ENCODE data around the gene SNX19.

The SNX19 gene, protein sequence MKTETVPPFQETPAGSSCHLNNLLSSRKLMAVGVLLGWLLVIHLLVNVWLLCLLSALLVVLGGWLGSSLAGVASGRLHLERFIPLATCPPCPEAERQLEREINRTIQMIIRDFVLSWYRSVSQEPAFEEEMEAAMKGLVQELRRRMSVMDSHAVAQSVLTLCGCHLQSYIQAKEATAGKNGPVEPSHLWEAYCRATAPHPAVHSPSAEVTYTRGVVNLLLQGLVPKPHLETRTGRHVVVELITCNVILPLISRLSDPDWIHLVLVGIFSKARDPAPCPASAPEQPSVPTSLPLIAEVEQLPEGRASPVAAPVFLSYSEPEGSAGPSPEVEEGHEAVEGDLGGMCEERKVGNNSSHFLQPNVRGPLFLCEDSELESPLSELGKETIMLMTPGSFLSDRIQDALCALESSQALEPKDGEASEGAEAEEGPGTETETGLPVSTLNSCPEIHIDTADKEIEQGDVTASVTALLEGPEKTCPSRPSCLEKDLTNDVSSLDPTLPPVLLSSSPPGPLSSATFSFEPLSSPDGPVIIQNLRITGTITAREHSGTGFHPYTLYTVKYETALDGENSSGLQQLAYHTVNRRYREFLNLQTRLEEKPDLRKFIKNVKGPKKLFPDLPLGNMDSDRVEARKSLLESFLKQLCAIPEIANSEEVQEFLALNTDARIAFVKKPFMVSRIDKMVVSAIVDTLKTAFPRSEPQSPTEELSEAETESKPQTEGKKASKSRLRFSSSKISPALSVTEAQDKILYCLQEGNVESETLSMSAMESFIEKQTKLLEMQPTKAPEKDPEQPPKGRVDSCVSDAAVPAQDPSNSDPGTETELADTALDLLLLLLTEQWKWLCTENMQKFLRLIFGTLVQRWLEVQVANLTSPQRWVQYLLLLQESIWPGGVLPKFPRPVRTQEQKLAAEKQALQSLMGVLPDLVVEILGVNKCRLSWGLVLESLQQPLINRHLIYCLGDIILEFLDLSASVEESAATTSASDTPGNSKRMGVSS

GRCh38 chr11:130916238-130916855 lies at the start of gene SNX19:
Gene SNX19, minus strand, starts transcription at chr11:130916479. Its CDS starts 540 bp downstream, at chr11:130915939.
- Histone ChIP-seq H3K27me3 (ENCODE audit: control insufficient read depth in 2 of 2, insufficient read depth in 2 of 2, low read length in 2 of 2) (no peaks in the 10 kb centered on the region), H3K9ac (ENCODE audit: low read depth in 1 of 2, low read length in 2 of 2) (peak within 1 kb of the TSS; percentile 75 to 93), H3K4me3 (ENCODE audit: low read length in 2 of 2) (peak within 1 kb of the TSS; percentile 82 to 87), H3K27ac (ENCODE audit: low read depth in 2 of 2, low read length in 2 of 2) (peak within 1 kb of the TSS; percentile 64 to 81), H3K36me3 (ENCODE audit: control insufficient read depth in 2 of 2, insufficient read depth in 2 of 2, low read length in 2 of 2) (peaks cover 10 to 22% of the 10 kb centered on the region in 2 donors), H3K4me1 (ENCODE audit: control insufficient read depth in 2 of 2, insufficient read depth in 2 of 2, low read length in 2 of 2) (peaks cover 15 to 16% of the 10 kb centered on the region in 2 donors), H3K9me3 (ENCODE audit: control insufficient read depth in 2 of 2, low read length in 2 of 2) (no peaks in the 10 kb centered on the region)

- H3K9me3 ChIP-seq (ENCODE audit: control insufficient read depth in 2 of 2, low read length in 2 of 2), result no peaks in the 10 kb centered on the region
- no peak overlapping the region for H3K9ac ChIP-seq (ENCODE audit: low read depth in 1 of 2, low read length in 2 of 2)
- no peaks in the 10 kb centered on the region for H3K4me1 ChIP-seq (ENCODE audit: control insufficient read depth in 2 of 2, insufficient read depth in 2 of 2, low read length in 2 of 2)
- no peak overlapping the region for H3K27ac ChIP-seq (ENCODE audit: low read depth in 2 of 2, low read length in 2 of 2)
- H3K36me3 ChIP-seq (ENCODE audit: control insufficient read depth in 2 of 2, insufficient read depth in 2 of 2, low read length in 2 of 2), result no peaks in the 10 kb centered on the region
- H3K4me3 ChIP-seq (ENCODE audit: low read length in 2 of 2), result no peak overlapping the region
- H3K27me3 ChIP-seq (ENCODE audit: control insufficient read depth in 2 of 2, insufficient read depth in 2 of 2, low read length in 2 of 2), result no peaks in the 10 kb centered on the region
Observed at GRCh38 chr11:130964058-130964792, 47.9 kb upstream of the SNX19 start.

DNA sequence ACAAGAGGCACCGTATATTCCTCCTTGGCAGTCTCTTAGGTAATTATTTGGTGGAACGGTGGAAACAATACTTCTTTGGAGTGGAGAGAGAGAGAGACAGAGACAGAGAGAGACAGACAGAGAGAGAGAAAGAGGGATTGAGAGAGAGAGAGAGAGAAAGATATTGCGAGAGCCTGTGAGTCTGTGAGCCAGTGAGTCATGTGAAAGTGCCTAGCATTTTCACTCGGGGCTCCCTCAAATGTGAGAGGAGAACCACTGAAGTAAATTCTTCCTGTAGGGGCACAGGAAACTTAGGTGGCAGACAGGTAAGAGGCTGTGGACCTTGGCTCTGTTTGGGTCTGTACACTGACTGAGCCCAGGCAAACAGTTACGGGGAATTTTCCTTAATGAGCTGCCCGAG lies 31.6 kb upstream of the SNX19 start:
- Histone ChIP-seq H3K4me3 (ENCODE audit: low read length in 2 of 2) (no peak overlapping the region), H3K9ac (ENCODE audit: low read depth in 1 of 2, low read length in 2 of 2) (no peak overlapping the region), H3K27me3 (ENCODE audit: control insufficient read depth in 2 of 2, insufficient read depth in 2 of 2, low read length in 2 of 2) (no peaks in the 10 kb centered on the region), H3K27ac (ENCODE audit: low read depth in 2 of 2, low read length in 2 of 2) (no peak overlapping the region), H3K9me3 (ENCODE audit: control insufficient read depth in 2 of 2, low read length in 2 of 2) (no peaks in the 10 kb centered on the region), H3K4me1 (ENCODE audit: control insufficient read depth in 2 of 2, insufficient read depth in 2 of 2, low read length in 2 of 2) (no peaks in the 10 kb centered on the region), H3K36me3 (ENCODE audit: control insufficient read depth in 2 of 2, insufficient read depth in 2 of 2, low read length in 2 of 2) (no peaks in the 10 kb centered on the region)

DNA sequence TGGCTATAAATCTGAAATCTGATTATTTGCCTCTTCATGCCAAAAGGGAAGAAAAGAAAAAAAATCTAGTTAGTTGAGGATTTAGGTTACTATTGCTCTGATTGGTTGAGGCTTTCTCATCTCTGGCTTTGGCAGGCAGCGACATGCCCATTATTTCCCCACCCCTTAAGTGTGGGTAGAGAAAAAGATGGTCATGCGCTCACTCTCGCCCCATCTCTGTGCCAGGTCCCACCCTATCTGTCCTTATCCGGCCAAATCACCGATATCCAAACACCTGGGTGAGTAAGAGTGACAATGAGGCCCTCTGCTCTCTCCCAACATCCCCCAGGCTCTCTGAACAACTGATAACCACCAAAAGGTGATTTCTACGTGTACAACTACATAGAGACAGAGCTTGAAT lies 31.2 kb upstream of the SNX19 start:
- Histone ChIP-seq H3K4me3 (ENCODE audit: low read length in 2 of 2) (no peak overlapping the region), H3K9ac (ENCODE audit: low read depth in 1 of 2, low read length in 2 of 2) (no peak overlapping the region), H3K4me1 (ENCODE audit: control insufficient read depth in 2 of 2, insufficient read depth in 2 of 2, low read length in 2 of 2) (no peaks in the 10 kb centered on the region), H3K36me3 (ENCODE audit: control insufficient read depth in 2 of 2, insufficient read depth in 2 of 2, low read length in 2 of 2) (no peaks in the 10 kb centered on the region), H3K27me3 (ENCODE audit: control insufficient read depth in 2 of 2, insufficient read depth in 2 of 2, low read length in 2 of 2) (no peaks in the 10 kb centered on the region), H3K27ac (ENCODE audit: low read depth in 2 of 2, low read length in 2 of 2) (no peak overlapping the region), H3K9me3 (ENCODE audit: control insufficient read depth in 2 of 2, low read length in 2 of 2) (no peaks in the 10 kb centered on the region)

DNA sequence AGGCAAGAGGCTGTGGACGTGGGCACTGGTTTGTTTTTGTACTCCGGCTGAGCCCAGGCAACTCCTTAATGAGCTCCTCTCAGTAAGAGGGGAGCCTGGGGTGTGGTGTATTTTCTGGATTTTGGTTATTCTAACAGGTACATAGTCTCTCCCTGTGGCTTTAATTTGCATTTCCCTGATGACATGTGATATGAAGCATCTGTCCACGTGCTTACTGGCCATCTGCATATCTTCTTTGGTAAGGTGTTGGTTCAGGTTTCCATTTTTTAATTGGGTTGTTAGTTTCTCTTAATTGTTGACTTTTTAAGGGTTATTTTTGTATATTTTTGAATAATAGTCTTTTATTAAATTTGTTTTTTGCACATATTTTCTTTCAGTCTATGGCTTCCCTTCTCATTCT lies 30.8 kb upstream of the SNX19 start:
- Histone ChIP-seq H3K27ac (ENCODE audit: low read depth in 2 of 2, low read length in 2 of 2) (no peak overlapping the region), H3K27me3 (ENCODE audit: control insufficient read depth in 2 of 2, insufficient read depth in 2 of 2, low read length in 2 of 2) (no peaks in the 10 kb centered on the region), H3K4me3 (ENCODE audit: low read length in 2 of 2) (no peak overlapping the region), H3K9me3 (ENCODE audit: control insufficient read depth in 2 of 2, low read length in 2 of 2) (no peaks in the 10 kb centered on the region), H3K4me1 (ENCODE audit: control insufficient read depth in 2 of 2, insufficient read depth in 2 of 2, low read length in 2 of 2) (no peaks in the 10 kb centered on the region), H3K36me3 (ENCODE audit: control insufficient read depth in 2 of 2, insufficient read depth in 2 of 2, low read length in 2 of 2) (no peaks in the 10 kb centered on the region), H3K9ac (ENCODE audit: low read depth in 1 of 2, low read length in 2 of 2) (no peak overlapping the region)

- Histone ChIP-seq H3K27me3 (ENCODE audit: control insufficient read depth in 2 of 2, insufficient read depth in 2 of 2, low read length in 2 of 2) (no peaks in the 10 kb centered on the region), H3K4me3 (ENCODE audit: low read length in 2 of 2) (no peak overlapping the region), H3K4me1 (ENCODE audit: control insufficient read depth in 2 of 2, insufficient read depth in 2 of 2, low read length in 2 of 2) (no peaks in the 10 kb centered on the region), H3K9me3 (ENCODE audit: control insufficient read depth in 2 of 2, low read length in 2 of 2) (no peaks in the 10 kb centered on the region), H3K36me3 (ENCODE audit: control insufficient read depth in 2 of 2, insufficient read depth in 2 of 2, low read length in 2 of 2) (no peaks in the 10 kb centered on the region), H3K27ac (ENCODE audit: low read depth in 2 of 2, low read length in 2 of 2) (no peak overlapping the region), H3K9ac (ENCODE audit: low read depth in 1 of 2, low read length in 2 of 2) (no peak overlapping the region)
Observed at GRCh38 chr11:130945896-130946295, 29.6 kb upstream of the SNX19 start.

GRCh38 chr11:130940706-130941105 lies 24.4 kb upstream of the SNX19 start:
- Histone ChIP-seq H3K36me3 (ENCODE audit: control insufficient read depth in 2 of 2, insufficient read depth in 2 of 2, low read length in 2 of 2) (no peaks in the 10 kb centered on the region), H3K27me3 (ENCODE audit: control insufficient read depth in 2 of 2, insufficient read depth in 2 of 2, low read length in 2 of 2) (no peaks in the 10 kb centered on the region), H3K9me3 (ENCODE audit: control insufficient read depth in 2 of 2, low read length in 2 of 2) (no peaks in the 10 kb centered on the region), H3K4me1 (ENCODE audit: control insufficient read depth in 2 of 2, insufficient read depth in 2 of 2, low read length in 2 of 2) (no peaks in the 10 kb centered on the region), H3K4me3 (ENCODE audit: low read length in 2 of 2) (no peak overlapping the region), H3K9ac (ENCODE audit: low read depth in 1 of 2, low read length in 2 of 2) (no peak overlapping the region), H3K27ac (ENCODE audit: low read depth in 2 of 2, low read length in 2 of 2) (no peak overlapping the region)

- H3K4me1 ChIP-seq (ENCODE audit: control insufficient read depth in 2 of 2, insufficient read depth in 2 of 2, low read length in 2 of 2), result no peaks in the 10 kb centered on the region
- no peaks in the 10 kb centered on the region for H3K9me3 ChIP-seq (ENCODE audit: control insufficient read depth in 2 of 2, low read length in 2 of 2)
- no peak overlapping the region for H3K27ac ChIP-seq (ENCODE audit: low read depth in 2 of 2, low read length in 2 of 2)
- H3K4me3 ChIP-seq (ENCODE audit: low read length in 2 of 2), result no peak overlapping the region
- no peaks in the 10 kb centered on the region for H3K36me3 ChIP-seq (ENCODE audit: control insufficient read depth in 2 of 2, insufficient read depth in 2 of 2, low read length in 2 of 2)
- no peaks in the 10 kb centered on the region for H3K27me3 ChIP-seq (ENCODE audit: control insufficient read depth in 2 of 2, insufficient read depth in 2 of 2, low read length in 2 of 2)
- H3K9ac ChIP-seq (ENCODE audit: low read depth in 1 of 2, low read length in 2 of 2), result no peak overlapping the region
Observed at GRCh38 chr11:130937051-130937450, 20.8 kb upstream of the SNX19 start.

DNA sequence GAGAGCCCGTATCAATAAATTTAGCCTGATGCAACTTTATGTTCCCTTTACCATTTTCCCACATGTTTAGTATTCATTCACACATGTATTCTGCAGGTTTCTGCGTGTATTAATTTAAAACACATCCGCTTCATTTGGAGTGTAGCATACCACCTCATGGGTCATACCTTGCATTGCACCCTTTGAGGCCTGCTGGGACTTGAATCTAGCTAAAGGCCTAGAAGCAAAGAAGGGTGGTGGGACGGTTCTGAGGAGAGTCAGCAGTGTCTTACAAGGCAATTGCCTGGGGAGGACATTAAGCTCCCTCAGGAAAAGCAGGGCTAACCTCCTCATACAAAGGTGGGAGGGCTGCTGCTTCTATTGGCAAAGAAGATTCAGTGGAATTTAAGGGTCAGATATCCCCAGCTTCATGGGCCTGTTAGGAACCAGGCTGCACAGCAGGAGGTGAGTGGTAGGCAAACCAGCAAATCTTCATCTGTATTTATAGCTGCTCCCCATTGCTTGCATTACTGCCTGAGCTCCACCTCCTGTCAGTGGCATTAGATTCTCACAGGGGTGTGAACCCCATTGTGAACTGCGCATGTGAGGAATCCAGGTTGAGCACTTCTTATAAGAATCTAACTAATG lies 15.9 kb upstream of the SNX19 start:
- Histone ChIP-seq H3K4me1 (ENCODE audit: control insufficient read depth in 2 of 2, insufficient read depth in 2 of 2, low read length in 2 of 2) (no peaks in the 10 kb centered on the region), H3K27ac (ENCODE audit: low read depth in 2 of 2, low read length in 2 of 2) (no peak overlapping the region), H3K27me3 (ENCODE audit: control insufficient read depth in 2 of 2, insufficient read depth in 2 of 2, low read length in 2 of 2) (no peaks in the 10 kb centered on the region), H3K4me3 (ENCODE audit: low read length in 2 of 2) (no peak overlapping the region), H3K9ac (ENCODE audit: low read depth in 1 of 2, low read length in 2 of 2) (no peak overlapping the region), H3K9me3 (ENCODE audit: control insufficient read depth in 2 of 2, low read length in 2 of 2) (no peaks in the 10 kb centered on the region), H3K36me3 (ENCODE audit: control insufficient read depth in 2 of 2, insufficient read depth in 2 of 2, low read length in 2 of 2) (no peaks in the 10 kb centered on the region)
